Activated T-cell treated with anti-CD3 and anti-CD28 coated beads for 4 hours (primary cell): Measurements from ENCODE around the gene RILPL1.
"Not testable (repeated sequence)": the region's sequence is repeated elsewhere in the genome, so short reads cannot be mapped to it uniquely, and the experiment has no call there.

Experiments
- DNase-seq: peaks from one replicate; pipeline ENCODE4 v3.0.0-alpha.2; 2020

Gene RILPL1, protein sequence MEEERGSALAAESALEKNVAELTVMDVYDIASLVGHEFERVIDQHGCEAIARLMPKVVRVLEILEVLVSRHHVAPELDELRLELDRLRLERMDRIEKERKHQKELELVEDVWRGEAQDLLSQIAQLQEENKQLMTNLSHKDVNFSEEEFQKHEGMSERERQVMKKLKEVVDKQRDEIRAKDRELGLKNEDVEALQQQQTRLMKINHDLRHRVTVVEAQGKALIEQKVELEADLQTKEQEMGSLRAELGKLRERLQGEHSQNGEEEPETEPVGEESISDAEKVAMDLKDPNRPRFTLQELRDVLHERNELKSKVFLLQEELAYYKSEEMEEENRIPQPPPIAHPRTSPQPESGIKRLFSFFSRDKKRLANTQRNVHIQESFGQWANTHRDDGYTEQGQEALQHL

DNA sequence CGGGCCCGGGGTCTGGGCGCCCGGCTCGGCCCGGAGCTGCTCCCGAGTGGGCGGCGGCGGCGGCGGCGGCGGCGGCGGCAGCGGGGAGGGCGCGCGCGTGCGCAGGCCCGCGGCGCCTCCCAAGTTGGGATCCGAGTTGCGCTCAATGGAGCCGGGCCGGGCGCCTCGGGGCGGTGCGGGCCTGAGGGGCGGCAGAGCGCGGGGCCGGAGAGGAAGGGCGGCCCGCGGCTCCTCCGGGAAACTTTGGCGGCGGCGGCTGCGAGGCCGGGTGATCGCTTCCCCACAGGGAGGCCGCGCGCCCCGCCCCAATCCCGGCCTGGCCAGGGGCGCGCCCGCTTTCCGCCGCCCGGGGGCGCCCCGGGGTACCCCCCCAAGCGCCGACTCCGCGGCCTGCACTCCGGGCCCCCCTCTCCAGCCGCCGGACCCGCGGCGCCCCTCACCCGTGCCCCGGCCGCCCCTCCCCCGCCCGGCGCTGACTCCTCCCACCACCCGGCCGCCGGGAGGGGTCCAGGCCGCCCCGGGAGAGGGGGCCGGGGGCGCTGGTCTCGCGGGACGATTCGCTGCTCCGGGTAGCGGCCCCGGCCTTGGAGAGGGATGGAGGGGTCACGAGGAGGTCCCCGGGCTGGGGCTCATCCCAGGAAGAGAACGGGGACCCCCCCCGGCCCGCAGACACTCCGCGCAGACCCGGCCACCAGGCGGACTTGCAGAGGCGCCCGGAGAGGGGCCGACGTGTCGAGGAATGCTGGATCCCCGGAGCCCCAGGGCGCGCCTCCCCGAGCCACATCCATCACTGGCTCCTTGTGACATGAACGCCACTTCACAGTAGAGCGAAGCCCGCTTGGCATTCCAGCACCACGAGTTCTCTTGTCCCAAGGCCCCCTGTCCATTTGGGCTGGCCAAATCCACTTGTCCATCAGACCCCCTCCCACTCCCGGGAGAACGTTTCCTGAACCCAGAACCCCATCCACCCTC is at the start of gene RILPL1:
Gene RILPL1 (minus strand): TSS at position 48 of the 972 bp plus-strand sequence. CDS start 237 bp downstream, outside the sequence.
- DNase-seq, result peak; percentile 13

DNA sequence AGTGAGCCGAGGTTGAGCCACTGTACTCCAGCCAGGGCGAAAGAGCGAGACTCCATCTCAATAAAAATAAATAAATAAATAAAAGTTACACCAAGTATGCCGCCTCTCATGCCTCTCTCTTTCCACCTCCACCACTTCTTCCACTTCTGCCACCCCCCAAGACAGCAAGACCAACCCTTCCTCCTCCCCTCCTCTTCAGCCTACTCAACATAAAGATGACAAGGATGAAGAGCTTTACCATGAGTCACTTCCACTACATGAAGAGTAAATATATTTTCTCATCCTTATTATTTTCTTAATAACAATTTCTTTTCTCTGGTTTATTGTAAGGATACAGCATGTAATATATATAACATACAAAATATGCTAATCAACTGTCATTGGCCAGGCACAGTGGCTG is 47.3 kb upstream of the RILPL1 start:
- DNase-seq, result no peak

DNA sequence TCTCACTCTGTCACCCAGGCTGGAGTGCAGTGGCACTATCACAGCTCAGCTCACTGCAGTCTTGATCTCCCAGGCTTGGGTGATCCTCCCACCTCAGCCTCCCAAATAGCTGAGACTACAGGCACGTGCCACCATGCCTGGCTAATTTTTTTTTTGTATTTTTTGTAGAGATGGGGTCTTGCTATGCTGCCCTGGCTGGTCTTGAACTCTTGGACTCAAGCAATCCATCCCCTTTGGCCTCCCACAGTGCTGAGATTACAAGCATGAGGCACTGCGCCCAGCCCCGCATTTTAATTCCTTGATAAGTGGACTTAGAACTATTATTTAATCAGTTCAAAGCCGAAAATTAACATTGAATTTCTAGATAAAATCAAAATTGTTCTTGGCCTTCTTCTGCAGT is 45.3 kb upstream of the RILPL1 start:
- not testable (repeated sequence) for DNase-seq

DNA sequence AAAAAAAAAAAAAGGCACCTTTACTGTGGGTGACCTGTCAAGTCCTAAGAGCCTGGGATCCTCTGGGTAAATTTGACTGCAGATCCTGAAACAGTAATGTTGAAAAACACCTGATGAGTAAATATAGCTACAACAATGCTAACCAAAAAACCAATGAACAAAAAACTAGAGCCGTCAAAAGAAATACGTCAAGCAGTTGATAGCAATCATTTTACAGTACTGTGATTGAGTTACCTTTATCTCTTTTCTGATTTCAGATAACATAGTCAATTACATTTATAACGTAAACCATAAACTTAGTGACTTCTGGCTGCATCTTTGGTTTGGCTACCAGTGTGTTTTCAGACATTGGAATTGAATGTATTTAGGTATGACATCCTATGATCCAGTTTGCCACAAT is 44.7 kb upstream of the RILPL1 start:
- DNase-seq, result no peak

DNA sequence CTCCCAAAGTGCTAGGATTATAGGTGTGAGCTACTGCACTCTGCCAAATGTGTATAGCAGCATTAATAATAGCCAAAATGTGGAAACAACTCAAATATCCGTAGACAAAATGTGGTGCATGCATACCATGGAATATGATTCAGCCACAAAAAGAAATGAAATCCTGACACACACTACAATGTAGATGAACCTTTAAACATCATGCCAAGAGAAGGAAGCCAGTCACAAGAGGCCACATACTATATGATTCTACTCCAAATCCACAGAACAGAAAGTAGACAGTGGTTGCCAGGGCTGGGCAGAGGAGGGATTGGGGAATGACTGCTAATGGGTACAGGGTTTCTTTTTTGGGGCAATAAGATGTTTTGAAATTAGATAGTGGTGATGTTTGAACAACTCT is 43.1 kb upstream of the RILPL1 start:
- no peak for DNase-seq

DNA sequence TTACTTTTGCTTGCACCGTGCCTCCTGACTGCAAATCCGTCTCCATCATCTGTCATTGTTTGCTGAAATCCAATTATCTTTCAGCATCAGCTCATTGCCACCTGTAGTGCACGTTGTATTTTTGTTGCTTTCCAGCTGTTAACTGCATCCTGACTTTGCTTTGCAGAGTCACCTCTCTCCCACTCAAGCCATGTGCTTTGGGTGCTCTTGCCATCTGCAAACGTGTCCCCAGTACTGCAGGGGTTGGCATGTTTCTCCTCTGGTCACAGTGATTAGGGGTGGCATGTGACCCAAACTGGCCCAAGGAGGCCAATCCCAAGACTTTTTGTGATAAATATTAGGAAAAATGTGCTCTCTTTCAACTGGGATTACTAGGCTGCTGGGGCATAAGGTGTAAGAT is 40.4 kb upstream of the RILPL1 start:
- no peak for DNase-seq

DNA sequence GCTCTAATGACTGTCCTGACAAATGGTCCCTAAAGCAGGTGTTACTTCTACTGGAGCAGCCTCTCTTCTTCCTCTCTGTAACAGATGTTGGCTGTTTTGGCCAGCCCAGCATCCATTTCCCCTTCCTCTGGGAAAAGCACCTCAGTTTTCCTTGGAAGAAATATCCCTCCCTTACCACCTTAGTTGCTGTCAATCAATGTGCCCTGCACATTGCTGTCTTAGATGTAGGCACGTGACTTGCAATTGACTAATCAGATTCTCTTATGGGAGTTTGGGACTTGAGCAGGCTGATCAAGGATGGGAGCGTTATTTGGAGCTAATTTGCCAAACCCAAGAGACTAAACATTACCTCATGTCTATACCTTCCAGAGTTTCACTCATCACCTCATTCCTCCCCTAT is 38.9 kb upstream of the RILPL1 start:
- DNase-seq, result no peak

DNA sequence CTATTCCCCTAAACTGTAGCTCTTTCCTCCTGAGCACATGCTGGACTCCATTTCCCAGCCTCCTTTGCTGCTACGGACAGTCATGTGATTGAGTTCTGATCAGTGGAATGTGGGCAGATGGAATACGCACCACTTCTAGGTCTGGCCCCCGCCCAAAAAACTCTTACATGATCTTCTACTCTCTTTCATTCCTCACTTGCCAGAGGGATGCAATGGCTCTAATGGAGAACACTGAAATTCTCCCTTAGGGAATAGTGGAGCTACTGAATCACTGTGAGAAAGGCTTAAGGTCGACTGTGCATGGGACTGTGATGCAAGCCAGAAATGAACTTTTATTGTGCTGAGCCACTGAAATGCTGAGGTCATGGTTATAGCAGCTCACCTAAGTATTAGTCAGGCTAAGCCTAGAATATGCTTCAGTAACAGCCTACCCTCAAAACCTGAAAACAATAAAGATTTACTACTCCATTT is 37.9 kb upstream of the RILPL1 start:
- no peak for DNase-seq

DNA sequence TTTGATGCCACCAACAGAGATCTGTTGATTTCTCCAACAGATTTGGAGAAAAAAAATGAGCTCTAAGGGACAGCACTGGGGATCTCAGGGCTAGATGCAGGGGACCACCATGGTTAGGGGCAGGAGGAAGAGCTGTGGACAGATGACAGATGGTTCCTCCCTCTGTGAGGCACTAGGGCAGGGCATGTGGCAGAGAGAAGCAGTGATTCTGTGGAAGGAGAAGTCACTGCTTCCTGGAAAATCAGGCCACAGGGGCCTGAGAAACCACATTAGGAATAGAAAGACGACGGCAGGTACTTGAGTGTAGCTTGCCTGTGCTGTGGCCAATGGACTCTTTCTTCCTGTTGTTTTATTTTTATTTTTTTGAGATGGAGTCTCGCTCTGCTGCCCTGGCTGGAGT is 25.9 kb upstream of the RILPL1 start:
- DNase-seq, result no peak

DNA sequence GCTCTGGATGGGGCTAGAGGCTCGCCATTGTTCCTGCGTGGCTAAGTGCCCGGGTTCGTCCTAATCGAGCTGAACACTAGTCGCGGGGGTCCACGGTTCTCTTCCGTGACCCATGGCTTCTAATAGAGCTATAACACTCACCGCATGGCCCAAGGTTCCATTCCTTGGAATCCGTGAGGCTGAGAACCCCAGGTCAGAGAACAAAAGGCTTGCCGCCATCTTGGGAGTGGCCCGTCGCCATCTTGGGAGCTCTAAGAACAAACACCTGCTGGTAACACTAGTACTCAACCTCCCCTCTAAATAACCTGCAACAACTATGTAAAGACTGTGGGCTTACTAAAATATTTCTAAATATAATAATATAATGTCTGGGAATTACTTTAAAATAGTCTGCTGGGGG is 25.0 kb upstream of the RILPL1 start:
- DNase-seq, result not testable (repeated sequence)

DNA sequence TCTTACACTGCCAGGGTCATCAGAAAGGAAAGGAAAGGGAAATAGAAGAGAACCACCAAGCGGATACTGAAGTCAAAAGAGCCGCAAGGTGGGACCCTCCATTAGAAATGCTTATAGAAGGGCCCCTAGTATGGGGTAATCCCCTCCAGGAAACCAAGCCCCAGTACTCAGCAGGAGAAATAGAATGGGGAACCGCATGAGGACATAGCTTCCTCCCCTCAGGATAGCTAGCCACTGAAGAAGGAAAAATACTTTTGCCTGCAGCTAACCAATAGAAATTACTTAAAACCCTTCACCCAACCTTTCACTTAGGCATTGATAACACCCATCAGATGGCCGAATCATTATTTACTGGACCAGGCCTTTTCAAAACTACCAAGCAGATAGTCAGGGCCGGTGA is 21.3 kb upstream of the RILPL1 start:
- DNase-seq, result not testable (repeated sequence)

DNA sequence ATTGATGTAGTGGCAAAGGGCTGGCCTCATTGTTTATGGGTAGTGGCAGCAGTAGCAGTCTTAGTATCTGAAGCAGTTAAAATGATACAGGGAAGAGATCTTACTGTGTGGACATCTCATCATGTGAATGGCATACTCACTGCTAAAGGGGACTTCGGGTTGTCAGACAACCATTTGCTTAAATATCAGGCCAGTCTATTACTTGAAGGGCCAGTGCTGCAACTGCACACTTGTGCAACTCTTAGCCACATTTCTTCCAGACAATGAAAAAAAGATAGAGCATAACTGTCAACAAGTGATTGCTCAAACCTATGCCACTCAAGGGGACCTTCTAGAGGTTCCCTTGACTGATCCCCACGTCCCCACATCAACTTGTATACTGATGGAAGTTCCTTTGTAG is 20.6 kb upstream of the RILPL1 start:
- DNase-seq, result not testable (repeated sequence)

DNA sequence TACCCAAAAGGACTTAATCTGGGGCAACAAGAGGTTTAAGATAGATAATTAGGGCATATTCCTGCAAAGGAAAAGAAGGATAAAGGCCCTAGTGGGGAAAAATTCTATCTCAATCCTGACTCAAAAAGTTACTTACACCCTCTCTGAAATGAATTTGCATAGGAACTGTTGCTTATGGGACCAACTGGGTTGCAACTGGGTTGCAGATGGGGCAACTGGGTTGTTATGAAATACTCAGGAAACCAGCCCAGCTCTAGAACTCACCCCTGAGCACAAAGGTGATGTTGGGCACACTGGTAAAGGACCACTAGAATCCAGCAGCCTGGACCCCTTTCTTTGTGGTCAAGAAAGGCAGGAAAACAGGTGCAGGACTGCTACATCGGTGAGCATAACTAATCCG is 17.2 kb upstream of the RILPL1 start:
- DNase-seq, result no peak

DNA sequence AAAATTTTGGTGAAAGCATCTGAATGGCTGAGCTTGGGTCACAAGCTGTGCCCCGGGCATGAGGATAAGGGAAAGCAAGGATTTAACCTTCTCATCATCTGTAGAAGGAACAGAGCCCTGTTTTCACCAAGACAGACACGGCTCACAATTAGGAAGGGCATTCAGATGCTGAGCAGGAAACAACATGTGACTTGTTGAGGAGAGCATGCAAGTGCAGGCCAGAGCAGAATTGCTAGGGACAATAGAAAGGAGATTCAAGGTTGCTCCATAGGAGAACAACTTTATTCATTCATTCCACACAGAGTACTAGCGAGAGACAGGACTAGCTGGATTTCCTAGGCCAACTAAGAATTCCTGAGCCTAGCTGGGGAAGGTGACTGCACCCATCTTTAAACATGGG is 14.6 kb upstream of the RILPL1 start:
- no peak for DNase-seq

DNA sequence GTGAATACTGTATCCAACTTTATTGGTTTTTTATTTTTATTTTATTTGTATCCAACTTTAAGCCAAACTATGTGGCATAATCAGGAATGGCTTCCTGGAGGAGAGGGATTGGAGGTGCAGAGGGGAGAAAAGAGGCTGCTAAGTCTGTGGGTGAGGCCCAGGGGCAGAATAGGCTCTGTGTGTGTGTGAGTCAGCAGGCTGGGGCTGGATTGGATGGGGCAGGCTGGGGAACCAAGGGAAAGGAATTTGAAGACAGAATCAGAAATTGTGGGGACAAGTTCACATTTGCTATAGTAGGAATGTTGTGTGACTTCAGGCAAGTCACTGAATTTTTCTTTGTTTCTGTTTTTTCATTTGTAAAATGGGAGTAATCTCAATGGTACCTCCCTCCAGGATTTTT is 12.8 kb upstream of the RILPL1 start:
- no peak for DNase-seq

DNA sequence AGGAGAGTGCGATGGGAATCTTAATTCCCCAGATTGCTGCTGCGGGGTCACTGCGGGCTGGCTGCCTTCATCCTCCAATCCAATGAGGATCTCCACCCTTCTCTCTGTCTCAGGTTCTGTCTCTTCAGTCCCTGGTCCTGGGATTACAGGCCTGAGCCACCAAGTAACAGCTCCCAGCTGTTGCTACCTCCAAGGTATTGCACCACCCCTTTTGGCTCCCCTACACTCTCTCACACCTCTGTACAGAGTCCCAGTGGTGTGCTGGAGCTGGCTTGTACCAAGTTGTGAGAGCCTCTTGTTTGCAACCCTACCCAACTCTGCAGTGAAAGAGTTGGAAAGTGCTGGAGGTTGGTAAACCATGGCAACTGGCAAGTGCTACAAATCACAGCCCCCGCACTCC is 10.0 kb upstream of the RILPL1 start:
- DNase-seq, result no peak

DNA sequence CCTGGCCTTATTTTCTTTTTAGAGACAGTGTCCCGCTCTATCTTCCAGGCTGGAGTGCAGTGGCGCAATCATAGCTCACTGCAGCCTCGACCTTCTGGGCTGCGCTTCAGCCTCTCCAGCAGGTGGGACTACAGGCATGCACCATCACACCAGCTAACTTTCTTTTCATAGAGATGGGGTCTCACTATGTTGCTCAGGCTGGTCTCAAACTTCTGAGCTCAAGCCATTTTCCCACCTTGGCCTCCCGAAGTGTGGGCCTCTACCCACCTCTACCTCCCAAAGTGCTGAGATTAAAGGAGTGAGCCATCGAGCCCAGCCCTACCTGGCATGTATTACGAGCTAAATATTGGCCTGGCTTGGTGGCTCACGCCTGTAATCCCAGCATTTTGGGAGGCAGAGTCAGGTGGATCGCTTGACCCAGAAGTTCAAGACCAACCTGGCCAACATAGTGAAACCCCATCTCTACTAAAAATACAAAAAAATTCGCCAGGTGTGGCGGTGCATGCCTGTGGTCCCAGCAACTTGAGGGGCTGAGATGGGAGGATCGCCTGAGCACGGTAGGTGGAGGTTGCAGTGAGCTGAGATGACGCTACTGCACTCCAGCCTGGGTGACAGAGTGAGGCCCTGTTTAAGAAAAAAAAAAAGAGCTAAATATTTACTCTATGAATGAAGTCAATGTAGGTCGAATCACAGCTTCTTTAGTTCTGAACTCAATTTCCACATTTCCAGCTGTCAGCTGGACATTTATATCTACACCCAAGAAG is 7.6 kb upstream of the RILPL1 start:
- DNase-seq, result no peak

DNA sequence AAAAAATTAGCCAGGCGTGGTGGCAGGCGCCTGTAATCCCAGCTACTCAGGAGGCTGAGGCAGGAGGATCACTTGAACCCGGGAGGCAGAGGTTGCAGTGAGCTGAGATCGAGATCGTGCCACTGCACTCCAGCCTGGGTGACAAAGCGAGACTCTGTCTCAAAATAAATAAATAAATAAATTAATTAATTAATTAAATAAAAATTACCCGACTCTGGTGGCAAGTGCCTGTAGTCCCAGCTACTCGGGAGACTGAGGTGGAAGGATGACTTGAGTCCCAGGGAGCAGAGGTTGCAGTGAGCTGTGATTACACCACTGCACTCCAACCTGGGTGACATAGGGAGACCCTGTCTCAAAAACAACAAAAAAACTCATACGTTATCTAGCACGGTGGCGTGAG is 2.4 kb upstream of the RILPL1 start:
- not testable (repeated sequence) for DNase-seq

DNA sequence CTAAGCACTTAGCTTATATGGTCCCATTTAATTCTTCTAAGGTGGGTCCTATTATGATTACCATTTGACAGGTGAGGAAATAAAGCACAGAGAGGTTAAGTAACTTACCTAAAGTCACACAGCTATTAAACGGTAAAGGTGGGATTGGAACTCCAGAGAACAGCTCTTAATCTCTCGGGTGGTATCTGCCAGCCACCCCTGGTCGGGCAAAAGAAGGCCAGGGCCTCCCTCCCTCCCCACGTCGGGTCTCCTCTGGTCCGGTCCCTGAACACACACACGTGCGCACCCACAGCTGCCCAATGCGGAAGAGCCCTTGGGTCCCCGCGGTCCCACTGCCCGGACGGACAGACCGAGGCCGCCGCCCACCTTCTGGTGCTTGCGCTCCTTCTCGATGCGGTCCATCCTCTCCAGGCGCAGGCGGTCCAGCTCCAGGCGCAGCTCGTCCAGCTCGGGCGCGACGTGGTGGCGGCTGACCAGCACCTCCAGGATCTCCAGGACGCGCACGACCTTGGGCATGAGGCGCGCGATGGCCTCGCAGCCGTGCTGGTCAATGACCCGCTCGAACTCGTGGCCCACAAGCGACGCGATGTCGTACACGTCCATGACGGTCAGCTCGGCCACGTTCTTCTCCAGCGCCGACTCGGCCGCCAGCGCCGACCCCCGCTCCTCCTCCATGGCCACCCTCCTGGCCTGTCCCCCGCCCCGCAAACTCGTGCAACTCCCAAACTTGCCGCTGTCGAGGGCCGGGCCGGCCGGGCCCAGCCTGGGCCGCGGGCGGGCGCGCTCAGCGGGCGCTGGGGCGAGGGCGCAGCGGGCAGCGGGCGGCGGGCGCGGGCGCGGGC is 490 bp downstream of the RILPL1 start:
- no peak for DNase-seq

DNA sequence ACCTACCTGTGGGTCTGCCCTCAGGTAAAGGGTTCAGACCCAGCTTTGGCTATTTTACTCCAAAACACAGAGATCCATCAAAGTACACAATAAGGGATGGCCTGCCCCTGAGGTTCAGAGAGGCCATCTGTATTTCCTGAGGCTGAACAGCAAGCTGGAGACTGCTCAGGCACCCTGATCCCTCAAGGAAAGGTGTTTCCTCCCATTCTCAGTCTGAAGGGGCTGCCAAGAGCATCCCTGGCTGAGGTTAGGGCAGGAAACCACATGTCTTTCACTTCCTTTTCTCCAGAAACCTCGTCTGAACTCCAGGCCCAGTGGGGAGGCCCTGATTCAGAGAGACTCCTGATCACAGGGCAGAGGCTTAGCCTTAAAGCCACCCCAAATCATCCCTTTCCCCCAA is 1.5 kb downstream of the RILPL1 start:
- DNase-seq, result no peak

DNA sequence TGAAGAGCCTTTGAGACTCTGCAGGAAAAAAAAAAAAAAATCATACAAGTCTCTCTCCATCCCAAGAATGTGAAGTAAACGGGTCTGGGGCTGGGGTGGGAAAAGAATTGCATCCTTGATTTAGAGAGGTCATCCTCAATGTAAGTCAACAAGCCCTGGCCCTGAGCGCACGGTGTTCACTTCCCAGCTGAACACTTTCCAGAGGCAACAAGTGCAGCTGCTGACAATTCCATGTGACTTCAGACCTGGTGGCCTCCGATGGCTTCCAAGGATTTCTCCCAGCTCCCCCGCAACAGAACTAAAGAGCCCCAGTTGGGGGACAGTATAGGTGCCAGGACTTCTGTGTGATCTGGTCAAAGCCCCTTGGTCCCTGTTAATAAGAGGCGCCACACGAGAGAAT is 2.4 kb downstream of the RILPL1 start:
- DNase-seq, result no peak

DNA sequence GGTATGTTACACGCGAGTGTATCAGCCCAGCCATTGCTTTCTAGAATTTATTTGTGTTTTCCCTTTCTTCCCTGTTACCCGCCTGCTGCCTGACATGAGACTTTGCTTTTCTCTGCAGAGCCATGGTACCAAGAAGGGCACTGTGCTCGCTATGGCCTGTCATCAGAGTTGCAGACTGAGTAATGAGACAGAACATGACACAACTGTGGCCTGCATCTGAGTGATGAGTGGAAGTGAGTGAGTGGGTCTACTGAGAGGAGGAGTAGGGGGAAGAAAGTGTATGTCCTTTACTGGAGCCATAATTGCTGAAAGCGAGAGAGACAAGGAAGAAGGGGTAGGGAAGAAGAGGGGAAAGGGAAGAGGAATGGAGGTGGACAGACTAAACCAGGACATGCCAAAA is 2.9 kb downstream of the RILPL1 start:
- DNase-seq, result no peak
